HG03520 (cell line): Measurements from ENCODE around the gene CCDC146.
A peak's percentile ranks its signal among the peaks of the same experiment; 100 is the strongest.
"Not testable (repeated sequence)": the region's sequence is repeated elsewhere in the genome, so short reads cannot be mapped to it uniquely, and the experiment has no call there.

Experiments used
- ATAC-seq: cut with Tn5 transposase; IDR thresholded peaks from one replicate; pipeline ENCODE4 v1.9.1; 2021; ENCODE audit warnings: mild to moderate bottlenecking, moderate library complexity; ENCODE audit not compliant: unreplicated experiment

The CCDC146 gene, protein sequence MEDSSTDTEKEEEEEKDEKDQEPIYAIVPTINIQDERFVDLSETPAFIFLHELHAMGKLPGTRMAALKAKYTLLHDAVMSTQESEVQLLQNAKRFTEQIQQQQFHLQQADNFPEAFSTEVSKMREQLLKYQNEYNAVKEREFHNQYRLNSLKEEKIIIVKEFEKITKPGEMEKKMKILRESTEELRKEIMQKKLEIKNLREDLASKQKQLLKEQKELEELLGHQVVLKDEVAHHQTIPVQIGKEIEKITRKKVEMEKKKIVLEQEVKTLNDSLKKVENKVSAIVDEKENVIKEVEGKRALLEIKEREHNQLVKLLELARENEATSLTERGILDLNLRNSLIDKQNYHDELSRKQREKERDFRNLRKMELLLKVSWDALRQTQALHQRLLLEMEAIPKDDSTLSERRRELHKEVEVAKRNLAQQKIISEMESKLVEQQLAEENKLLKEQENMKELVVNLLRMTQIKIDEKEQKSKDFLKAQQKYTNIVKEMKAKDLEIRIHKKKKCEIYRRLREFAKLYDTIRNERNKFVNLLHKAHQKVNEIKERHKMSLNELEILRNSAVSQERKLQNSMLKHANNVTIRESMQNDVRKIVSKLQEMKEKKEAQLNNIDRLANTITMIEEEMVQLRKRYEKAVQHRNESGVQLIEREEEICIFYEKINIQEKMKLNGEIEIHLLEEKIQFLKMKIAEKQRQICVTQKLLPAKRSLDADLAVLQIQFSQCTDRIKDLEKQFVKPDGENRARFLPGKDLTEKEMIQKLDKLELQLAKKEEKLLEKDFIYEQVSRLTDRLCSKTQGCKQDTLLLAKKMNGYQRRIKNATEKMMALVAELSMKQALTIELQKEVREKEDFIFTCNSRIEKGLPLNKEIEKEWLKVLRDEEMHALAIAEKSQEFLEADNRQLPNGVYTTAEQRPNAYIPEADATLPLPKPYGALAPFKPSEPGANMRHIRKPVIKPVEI

GRCh38 chr7:77121860-77122681 lies at the start of gene CCDC146:
Gene CCDC146 (plus strand): TSS chr7:77122615. CDS start chr7:77167669, 45,054 bp downstream.
- peak; percentile 98 for ATAC-seq

DNA sequence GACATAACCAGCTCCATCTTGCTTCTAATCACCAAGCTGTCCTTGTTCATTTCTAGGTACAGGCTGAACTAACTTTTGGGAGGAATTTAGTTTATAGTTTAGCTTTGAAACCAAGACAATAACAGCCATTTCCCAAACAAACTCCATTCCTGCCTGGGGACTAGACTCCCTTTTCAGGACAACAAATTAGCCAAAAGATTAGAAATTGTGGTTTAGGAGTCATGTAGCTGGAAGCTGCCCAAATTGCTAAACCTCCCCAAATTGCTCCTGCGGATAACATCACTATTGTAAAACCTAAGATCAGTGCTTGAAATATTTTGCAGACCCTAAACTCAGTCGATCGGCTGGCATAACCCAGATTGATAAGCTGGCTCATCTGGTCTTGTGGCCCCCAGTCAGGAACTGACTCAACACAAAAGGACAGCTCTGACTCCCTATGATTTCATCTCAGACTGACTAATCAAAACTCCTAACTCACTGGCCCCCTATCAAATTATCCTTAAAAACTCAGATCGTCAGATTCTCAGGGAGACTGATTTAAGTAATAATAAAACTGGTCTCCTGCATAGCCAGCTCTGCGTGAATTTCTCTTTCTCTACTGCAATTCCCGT lies 47.5 kb upstream of the CCDC146 start:
- ATAC-seq, result not testable (repeated sequence)

GRCh38 chr7:77077060-77077459 lies 45.4 kb upstream of the CCDC146 start:
- ATAC-seq, result not testable (repeated sequence)

DNA sequence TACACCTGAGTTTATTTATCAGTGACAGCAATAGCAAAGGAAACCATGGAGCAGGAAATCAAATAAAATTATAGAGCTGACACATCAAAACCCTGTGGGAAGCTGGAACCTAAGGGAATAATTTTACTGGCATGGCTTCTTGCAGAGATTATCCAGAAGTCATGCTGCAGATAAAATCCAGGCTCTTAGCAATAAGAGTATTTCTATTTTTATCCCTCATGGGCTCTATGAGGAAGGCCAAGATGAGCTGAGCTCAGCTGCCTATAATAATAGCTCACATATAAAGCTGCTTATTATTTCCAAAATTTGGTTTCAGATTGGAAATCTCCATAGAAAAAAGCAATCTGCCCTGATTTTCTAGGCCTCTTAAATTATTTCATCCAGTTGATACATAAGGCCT lies 43.3 kb upstream of the CCDC146 start:
- not testable (repeated sequence) for ATAC-seq

DNA sequence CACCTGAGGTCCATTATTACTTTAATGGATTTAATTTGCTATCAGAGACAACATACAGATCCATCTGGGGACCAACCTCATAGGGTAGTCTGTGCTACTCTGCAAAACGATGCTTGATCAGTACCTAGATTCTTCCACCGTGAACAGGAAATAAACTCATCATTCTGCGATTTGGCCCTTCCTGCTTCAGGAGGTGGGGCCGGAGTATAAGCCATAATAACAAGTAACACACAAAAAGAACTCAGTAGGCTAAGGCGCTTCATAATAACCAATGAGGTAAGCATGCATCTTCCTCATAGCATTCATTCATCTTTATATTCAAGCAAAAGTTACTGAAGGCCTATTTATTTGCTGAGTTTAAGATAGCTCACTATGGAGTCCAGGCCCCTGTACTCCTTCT lies 42.8 kb upstream of the CCDC146 start:
- ATAC-seq, result not testable (repeated sequence)

- not testable (repeated sequence) for ATAC-seq
These were observed 42.2 kb upstream of the CCDC146 start for GRCh38 chr7:77080236-77080635.

- not testable (repeated sequence) for ATAC-seq
These were observed 40.2 kb upstream of the CCDC146 start for GRCh38 chr7:77082192-77082591.

- ATAC-seq, result not testable (repeated sequence)
These were observed 30.1 kb upstream of the CCDC146 start for GRCh38 chr7:77092301-77092700.

GRCh38 chr7:77100501-77100900 lies 21.9 kb upstream of the CCDC146 start:
- ATAC-seq, result not testable (repeated sequence)

DNA sequence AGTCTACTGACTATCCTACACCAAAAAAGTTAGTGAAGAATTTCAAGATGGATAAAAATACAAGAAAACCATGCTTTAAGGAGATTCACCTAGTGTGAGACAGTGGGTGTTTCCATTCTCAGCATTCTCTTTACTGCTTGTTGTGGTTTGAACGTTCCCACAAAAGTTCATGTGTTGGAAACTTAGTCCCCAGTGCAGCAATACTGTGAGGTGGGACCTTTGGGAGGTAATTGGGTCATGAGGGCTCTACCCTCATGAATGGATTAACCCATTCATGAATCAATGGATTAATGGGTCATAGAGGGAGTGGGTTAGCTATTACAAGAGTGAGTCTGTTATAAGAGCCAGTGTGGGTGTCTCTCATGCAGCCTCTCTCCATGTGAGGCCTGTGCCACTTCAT lies 21.2 kb upstream of the CCDC146 start:
- not testable (repeated sequence) for ATAC-seq

DNA sequence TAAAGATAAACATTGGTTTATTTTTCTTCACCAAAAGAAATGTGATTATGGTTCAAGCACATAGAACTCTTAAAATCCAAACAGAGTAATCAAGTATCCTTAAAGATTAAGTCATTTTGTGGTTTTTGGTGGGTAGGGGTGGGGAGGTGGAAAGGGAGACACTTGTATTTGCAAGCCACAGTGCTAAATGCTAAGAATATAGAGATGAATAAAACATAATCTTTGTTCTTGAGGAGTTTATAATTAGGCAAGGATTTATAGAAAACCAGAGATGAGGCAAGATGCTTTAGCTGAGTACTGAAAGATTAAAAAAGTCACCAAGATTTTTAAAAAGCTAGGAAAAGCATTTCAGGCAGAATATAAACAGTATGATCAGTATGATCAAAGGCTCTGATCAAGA lies 19.7 kb upstream of the CCDC146 start:
- not testable (repeated sequence) for ATAC-seq

DNA sequence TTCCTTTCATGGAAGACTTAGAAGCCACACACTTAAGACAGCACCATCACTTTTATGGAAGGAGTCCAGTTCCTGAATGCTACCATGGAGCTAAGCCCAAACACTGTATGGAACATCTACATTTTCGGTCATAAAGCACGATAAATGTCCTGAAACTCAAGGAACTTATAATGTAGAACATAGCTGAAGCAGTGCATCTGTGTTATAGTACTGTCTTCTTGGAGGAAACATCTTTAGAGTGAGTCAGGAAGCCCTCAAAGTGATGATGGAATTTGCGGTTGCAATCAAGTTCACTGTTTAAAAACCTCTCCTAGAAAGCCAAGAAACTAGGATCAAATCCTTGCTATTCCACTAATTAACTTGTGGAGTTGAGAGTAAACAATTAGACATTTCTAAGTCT lies 16.5 kb upstream of the CCDC146 start:
- ATAC-seq, result not testable (repeated sequence)

DNA sequence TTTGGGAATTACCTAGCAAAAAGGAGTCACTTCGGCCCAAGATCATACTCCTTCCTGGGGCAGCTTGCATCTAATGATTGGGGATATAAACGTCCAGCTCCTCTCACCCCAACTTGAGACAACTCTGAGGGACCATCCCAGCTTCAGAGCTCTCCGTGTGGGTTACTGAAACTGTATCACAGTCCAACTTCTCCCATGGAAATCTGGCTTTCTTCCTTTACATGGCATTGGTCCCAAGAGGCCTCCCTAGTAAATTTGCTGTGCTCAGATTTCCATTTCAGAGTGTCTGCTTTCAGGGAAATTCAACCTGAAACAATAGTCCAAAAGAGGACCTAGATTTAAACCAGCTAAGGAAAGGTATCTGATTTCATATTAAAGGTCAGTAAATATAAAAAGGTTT lies 14.8 kb upstream of the CCDC146 start:
- ATAC-seq, result not testable (repeated sequence)

DNA sequence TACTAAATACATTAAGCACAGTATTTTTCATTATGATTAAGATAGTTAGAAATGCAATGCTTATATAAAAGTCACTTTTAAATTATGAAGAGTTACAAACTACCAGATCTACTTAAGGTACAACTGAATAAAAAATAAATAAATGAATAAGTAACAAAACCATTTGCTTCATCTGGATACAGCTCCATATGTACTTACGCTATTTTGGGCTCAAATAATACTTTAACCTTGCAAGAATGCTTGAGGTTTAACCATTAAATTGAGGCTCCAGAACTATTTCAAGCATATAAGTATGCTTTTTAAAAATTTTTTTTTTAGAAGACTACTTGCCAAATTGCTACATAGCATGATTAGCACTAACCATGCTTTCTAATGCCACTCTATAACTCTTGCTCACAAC lies 14.1 kb upstream of the CCDC146 start:
- ATAC-seq, result not testable (repeated sequence)

- ATAC-seq, result not testable (repeated sequence)
These were observed 9.6 kb upstream of the CCDC146 start for GRCh38 chr7:77112719-77113306.

DNA sequence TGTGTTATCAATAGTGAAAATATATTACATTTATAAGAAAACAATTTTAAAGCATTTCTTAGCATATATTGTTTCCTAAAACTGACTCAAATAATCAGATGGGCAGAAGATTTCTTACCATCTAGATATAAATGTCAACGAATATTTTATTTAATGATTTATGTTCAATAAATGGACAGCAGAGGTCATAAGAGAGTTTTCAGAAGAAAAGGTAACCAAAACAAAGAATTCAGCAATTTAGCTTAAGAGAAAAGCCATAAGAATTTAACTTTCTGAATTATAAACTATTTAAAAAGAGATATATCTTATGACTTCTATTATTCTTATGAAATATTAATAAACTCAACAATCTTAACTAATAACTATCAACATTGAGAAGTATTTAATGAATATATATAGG lies 3.1 kb downstream of the CCDC146 start:
- ATAC-seq, result not testable (repeated sequence)

DNA sequence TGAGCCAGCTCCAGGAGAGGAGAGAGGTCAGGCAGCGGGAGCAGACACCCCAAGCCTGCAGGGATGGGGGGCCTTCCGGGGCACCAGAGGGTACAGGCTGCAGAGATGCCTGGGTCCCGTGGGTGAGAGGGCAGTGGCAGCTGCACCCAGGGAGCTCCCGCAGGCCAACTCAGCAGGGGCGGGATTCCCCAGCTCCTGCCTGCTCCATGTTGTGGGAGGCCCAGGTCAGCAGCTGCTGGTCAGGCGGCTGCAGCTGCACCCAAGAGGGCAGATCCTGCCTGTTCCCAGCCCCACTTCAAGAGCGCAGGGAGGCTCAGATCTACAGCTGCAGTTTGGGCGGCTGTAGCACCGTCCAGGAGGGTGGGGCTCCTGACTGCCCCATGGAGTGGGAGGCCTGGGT lies 4.6 kb downstream of the CCDC146 start:
- not testable (repeated sequence) for ATAC-seq

DNA sequence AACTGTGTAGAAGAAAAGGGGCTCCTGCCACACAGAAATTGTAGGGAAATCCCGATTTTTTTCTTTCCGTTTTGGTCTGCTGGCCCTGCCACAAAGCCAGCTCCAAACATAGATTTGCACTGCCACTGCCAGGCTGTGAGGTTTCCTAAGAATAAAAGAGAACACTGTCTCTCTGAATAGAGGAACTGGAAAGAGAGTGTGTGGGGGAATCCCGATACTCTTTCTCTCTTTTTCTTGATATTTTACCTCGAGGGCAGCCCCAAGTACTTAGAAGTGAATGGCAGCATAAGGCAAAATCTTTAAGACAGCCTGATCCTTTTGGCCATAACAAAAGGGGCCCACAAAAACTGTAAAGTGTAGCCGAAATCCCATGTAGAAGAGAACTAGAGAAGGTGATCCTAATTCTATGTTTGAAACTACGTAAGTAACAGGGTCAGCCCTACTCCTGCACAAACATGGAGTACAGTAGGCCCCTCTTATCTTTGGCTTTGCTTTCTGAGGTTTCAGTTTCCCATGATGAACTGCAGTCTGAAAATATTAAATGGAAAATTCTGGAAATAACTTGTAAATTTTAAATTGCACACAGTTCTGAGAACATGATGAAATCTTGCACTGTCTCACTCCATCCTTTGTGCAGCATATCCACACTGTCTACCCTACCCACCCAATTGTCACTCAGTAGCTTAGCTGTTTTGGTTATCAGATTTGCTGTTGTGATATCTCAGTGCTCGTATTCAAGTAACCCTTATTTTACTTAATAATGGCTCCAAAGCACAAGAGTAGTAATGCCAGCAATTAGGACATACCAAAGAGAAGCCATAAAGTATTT lies 6.4 kb downstream of the CCDC146 start:
- ATAC-seq, result peak; percentile 83

GRCh38 chr7:77131781-77132180 lies 9.4 kb downstream of the CCDC146 start:
- ATAC-seq, result not testable (repeated sequence)
